Ascending aorta (tissue), 2 donors: ENCODE results near the gene ICE2. TPM values are rescaled to one million over a fixed set of nuclear protein-coding genes. Genes with fewer than 3 reads are reported as not detected.

Experiments
- DNase-seq, 2 donors: peaks; one replicate each; pipeline ENCODE4 v3.0.0-alpha.2; 2019; ENCODE audit warnings: low spot score in 2 of 2
- H3K27ac ChIP-seq, 2 donors: fragments of 200-600 bp; sonication (generic); one replicate each; pipeline ENCODE4 v1.5.1; 2016 to 2017; ENCODE audit warnings: mild to moderate bottlenecking in 1 of 2
- H3K27me3 ChIP-seq: fragments of 200-600 bp; sonication (generic); one replicate; pipeline ENCODE4 v1.5.1; 2017
- H3K36me3 ChIP-seq, 2 donors: fragments of 200-600 bp; sonication (generic); one replicate each; pipeline ENCODE4 v1.5.1; 2016
- H3K4me1 ChIP-seq, 2 donors: fragments of 200-600 bp; sonication (generic); one replicate each; pipeline ENCODE4 v1.5.1; 2016 to 2017; ENCODE audit warnings: mild to moderate bottlenecking in 1 of 2
- H3K4me3 ChIP-seq, 2 donors: fragments of 200-600 bp; sonication (generic); one replicate each; pipeline ENCODE4 v1.5.1; 2016 to 2017; ENCODE audit warnings: mild to moderate bottlenecking in 1 of 2
- H3K9me3 ChIP-seq, 2 donors: fragments of 200-600 bp; sonication (generic); one replicate each; pipeline ENCODE4 v1.5.1; 2016
- CTCF ChIP-seq, 3 experiments: fragments of 200-600 bp in 2 of 3; fragments of 450-650 bp in 1 of 3; sonication (generic) in 2 of 3; IDR thresholded peaks; one replicate each; pipeline ENCODE4 v1.5.1; 2016 to 2019; ENCODE audit warnings: antibody characterized with exemption in 3 of 3, mild to moderate bottlenecking in 1 of 3, moderate library complexity in 1 of 3
- intact Hi-C: fragments of 100-400 bp; cut with DNase I; formaldehyde crosslinking; loops from one replicate; pipeline ENCODE4 v1.15.1; 2023
- total RNA-seq: library from RNA; depleted of rRNA; stranded (reverse); fragments of >200 nt; gene quantifications from one replicate; pipeline ENCODE4 v1.1.0, GENCODE V29; 2016

ICE2 gene
- total RNA-seq, 1 donor from 2014 or later: 45.1 TPM

- H3K4me3 ChIP-seq: no peak overlapping the region
- no peaks in the 10 kb centered on the region for H3K27me3 ChIP-seq
- no peaks in the 10 kb centered on the region for H3K4me1 ChIP-seq
- H3K36me3 ChIP-seq: peaks cover 0 to 5% of the 10 kb centered on the region in 2 donors
- no peak for TF ChIP-seq CTCF (IDR thresholded peaks at IDR 0.05)
- intact Hi-C loops: no loop called here
- no peak for DNase-seq
- H3K9me3 ChIP-seq: no peaks in the 10 kb centered on the region
- no peak overlapping the region for H3K27ac ChIP-seq
Observed at GRCh38 chr15:60518511-60518910, 39.6 kb upstream of the ICE2 start.

- Histone ChIP-seq H3K27ac (no peak overlapping the region), H3K4me1 (no peaks in the 10 kb centered on the region), H3K27me3 (no peaks in the 10 kb centered on the region), H3K36me3 (peaks cover 3 to 11% of the 10 kb centered on the region in 2 donors), H3K9me3 (no peaks in the 10 kb centered on the region), H3K4me3 (no peak overlapping the region)
- no peak for TF ChIP-seq CTCF (IDR thresholded peaks at IDR 0.05)
- intact Hi-C loops: no loop called here
- no peak for DNase-seq
Observed at GRCh38 chr15:60514261-60514881, 35.4 kb upstream of the ICE2 start.

GRCh38 chr15:60513676-60514075 is 34.7 kb upstream of the ICE2 start:
- no peak for TF ChIP-seq CTCF (IDR thresholded peaks at IDR 0.05)
- Histone ChIP-seq H3K9me3 (no peaks in the 10 kb centered on the region), H3K27me3 (no peaks in the 10 kb centered on the region), H3K4me3 (no peak overlapping the region), H3K4me1 (no peaks in the 10 kb centered on the region), H3K36me3 (peaks cover 3 to 11% of the 10 kb centered on the region in 2 donors), H3K27ac (no peak overlapping the region)
- intact Hi-C loops: no loop called here
- no peak for DNase-seq

GRCh38 chr15:60512937-60513336 is 34.0 kb upstream of the ICE2 start:
- H3K27me3 ChIP-seq: no peaks in the 10 kb centered on the region
- no peak for TF ChIP-seq CTCF (IDR thresholded peaks at IDR 0.05)

GRCh38 chr15:60511351-60512031 is 32.5 kb upstream of the ICE2 start:
- Histone ChIP-seq H3K9me3 (no peaks in the 10 kb centered on the region), H3K4me1 (peaks cover 0 to 4% of the 10 kb centered on the region in 2 donors), H3K36me3 (peaks cover 3 to 11% of the 10 kb centered on the region in 2 donors), H3K27ac (no peak overlapping the region), H3K27me3 (no peaks in the 10 kb centered on the region), H3K4me3 (no peak overlapping the region)
- no peak for DNase-seq
- intact Hi-C loops: no loop called here
- TF ChIP-seq CTCF (IDR thresholded peaks at IDR 0.05): no peak

More at GRCh38 chr15:60512937-60513336, 34.0 kb upstream of the ICE2 start:
- Histone ChIP-seq H3K9me3 (no peaks in the 10 kb centered on the region), H3K4me3 (no peak overlapping the region), H3K27ac (no peak overlapping the region), H3K4me1 (peaks cover 0 to 3% of the 10 kb centered on the region in 2 donors), H3K36me3 (peaks cover 3 to 11% of the 10 kb centered on the region in 2 donors)
- intact Hi-C loops: no loop called here
- no peak for DNase-seq
